Stomach (tissue), 9 donors: ENCODE results near the gene COMP. TPM values are rescaled to one million over a fixed set of nuclear protein-coding genes. Genes with fewer than 3 reads are reported as not detected.

Source experiments
- DNase-seq, 2 donors: peaks; one replicate each; pipeline versions ENCODE4 v3.0.0 to v3.0.0-alpha.2; 2013 to 2019
- H3K27ac ChIP-seq, 5 donors: fragments of 200-600 bp in 4 of 5; sonication (generic) in 4 of 5; one replicate each; pipeline ENCODE4 v1.5.1; 2013 to 2019; ENCODE audit warnings: mild to moderate bottlenecking in 1 of 5, moderate library complexity in 1 of 5
- H3K27me3 ChIP-seq, 3 donors: fragments of 200-600 bp; sonication (generic); one replicate each; pipeline ENCODE4 v1.5.1; 2017 to 2019; ENCODE audit warnings: mixed run types in 1 of 3
- H3K36me3 ChIP-seq, 4 donors: fragments of 200-600 bp; sonication (generic); 1 replicate in 3 of 4; 2 replicates in 1 of 4; pipeline ENCODE4 v1.5.1; 2016 to 2019
- H3K4me1 ChIP-seq, 4 donors: fragments of 200-600 bp; sonication (generic); one replicate each; pipeline ENCODE4 v1.5.1; 2016 to 2019
- H3K4me3 ChIP-seq, 4 donors: fragments of 200-600 bp; sonication (generic) in 3 of 4; one replicate each; pipeline ENCODE4 v1.5.1; 2016 to 2019; ENCODE audit warnings: mild to moderate bottlenecking in 1 of 4
- H3K9me3 ChIP-seq, 4 donors: fragments of 200-600 bp; sonication (generic); one replicate each; pipeline ENCODE4 v1.5.1; 2016 to 2019
- EP300 ChIP-seq: sonication (generic); formaldehyde crosslinking; IDR thresholded peaks from one replicate; pipeline ENCODE4 v1.6.1; 2017; ENCODE audit warnings: antibody characterized with exemption
- POLR2A ChIP-seq, 4 donors: fragments of 450-650 bp; IDR thresholded peaks; one replicate each; pipeline ENCODE4 v1.6.1; 2016; ENCODE audit warnings: antibody characterized with exemption in 4 of 4, control low read depth in 2 of 4, mild to moderate bottlenecking in 1 of 4, moderate library complexity in 1 of 4
- POLR2AphosphoS5 ChIP-seq, 3 donors: sonication (generic); formaldehyde crosslinking; IDR thresholded peaks; one replicate each; pipeline ENCODE4 v1.6.1; 2016; ENCODE audit warnings: antibody characterized with exemption in 3 of 3
- WGBS, 5 donors: extraction: QIAGEN DNeasy Blood & Tissue Kit in 3 of 5; methylation state at CpG; one replicate each; pipeline versions ENCODE4 v1.1.5 to v1.1.7; 2013 to 2018; 5-methylcytosine and 5-hydroxymethylcytosine counted together
- intact Hi-C: fragments of 100-400 bp; cut with DNase I; formaldehyde crosslinking; loops from one replicate; pipeline ENCODE4 v1.15.1; 2023; ENCODE audit warnings: low total_unique reads
- polyA plus RNA-seq, 3 donors: library from polyadenylated mRNA; stranded (reverse); fragments of 200-250 nt; gene quantifications; one replicate each; pipeline ENCODE4 v1.2.3, GENCODE V29; 2013
- total RNA-seq, 5 donors: library from RNA; depleted of rRNA; stranded (reverse); fragments of >200 nt; gene quantifications; one replicate each; pipeline versions ENCODE4 v1.1.0 to v1.2.3, GENCODE V29; 2014 to 2016
- TF ChIP-seq, protein P1 (sequence below), 7 experiments: fragments of 450-650 bp in 4 of 7; fragments of 200-600 bp in 3 of 7; sonication (generic) in 3 of 7; IDR thresholded peaks; one replicate each; pipeline ENCODE4 v1.5.1; 2016 to 2019; ENCODE audit warnings: antibody characterized with exemption in 7 of 7, control low read depth in 2 of 7, mild to moderate bottlenecking in 1 of 7
- donor health status: healthy with polysubstance abuse.
- donor health status: Bipolar disorder and iron deficiency.
- donor health status: healthy.

The COMP gene
- total and polyA plus RNA-seq, 8 donors: 0.62 to 4.1 (median 1.6) TPM; not detected in 4

DNA sequence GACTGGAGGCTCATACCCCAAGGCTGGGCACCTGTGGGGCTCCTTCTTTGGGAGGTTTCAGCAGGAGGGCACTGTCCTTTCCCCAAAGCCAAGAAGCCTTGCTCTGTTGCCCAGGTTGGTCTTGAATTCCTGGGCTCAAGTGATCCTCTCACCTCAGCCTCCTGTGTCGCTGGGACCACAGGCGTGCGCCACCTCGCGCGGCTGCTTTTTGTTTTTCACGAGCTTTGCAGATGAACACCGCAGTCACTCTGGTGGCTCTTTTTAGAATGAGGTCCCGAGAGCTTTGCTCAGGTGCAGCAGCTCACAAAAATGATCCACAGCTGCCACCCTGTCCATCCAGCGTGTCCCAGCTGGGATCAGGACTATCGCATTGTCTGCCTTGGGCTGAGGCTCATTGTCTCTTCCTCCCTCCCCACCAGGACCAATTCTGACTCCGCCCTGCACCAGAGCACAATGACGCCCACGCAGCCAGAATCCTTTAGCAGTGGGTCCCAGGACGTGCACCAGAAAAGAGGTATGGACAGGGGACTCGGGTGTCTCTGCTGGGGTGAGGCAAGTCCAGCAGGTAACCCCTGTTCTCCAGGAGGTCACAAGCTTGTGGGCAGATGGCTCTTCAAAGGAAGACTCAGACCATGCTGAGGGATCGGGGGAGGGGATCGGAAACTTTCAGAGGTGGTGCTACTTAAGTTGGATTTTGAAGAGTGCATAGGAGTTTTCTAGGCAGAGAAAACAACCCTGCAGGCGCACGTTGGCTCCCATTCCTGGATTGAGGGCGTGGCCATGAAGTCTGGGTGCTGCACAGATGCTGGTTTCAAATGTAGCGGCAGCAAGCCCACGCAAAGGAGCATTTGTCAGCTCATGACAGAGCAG lies 41.5 kb downstream of the COMP start:
- peaks cover 6 to 54% (median 49%) of the 10 kb centered on the region in 4 donors for H3K36me3 ChIP-seq
- no peak overlapping the region for H3K27ac ChIP-seq
- H3K4me1 ChIP-seq: peaks cover 0 to 3% (median 0%) of the 10 kb centered on the region in 4 donors
- no peak for TF ChIP-seq POLR2A (IDR thresholded peaks at IDR 0.05)
- H3K4me3 ChIP-seq: no peak overlapping the region
- intact Hi-C loops: no loop called here
- H3K9me3 ChIP-seq: no peaks in the 10 kb centered on the region
- DNase-seq: no peak
- 91 to 95% (median 94%) methylated on average over 23 of the region's 23 CpGs for WGBS, 5 donors
- H3K27me3 ChIP-seq: no peaks in the 10 kb centered on the region

DNA sequence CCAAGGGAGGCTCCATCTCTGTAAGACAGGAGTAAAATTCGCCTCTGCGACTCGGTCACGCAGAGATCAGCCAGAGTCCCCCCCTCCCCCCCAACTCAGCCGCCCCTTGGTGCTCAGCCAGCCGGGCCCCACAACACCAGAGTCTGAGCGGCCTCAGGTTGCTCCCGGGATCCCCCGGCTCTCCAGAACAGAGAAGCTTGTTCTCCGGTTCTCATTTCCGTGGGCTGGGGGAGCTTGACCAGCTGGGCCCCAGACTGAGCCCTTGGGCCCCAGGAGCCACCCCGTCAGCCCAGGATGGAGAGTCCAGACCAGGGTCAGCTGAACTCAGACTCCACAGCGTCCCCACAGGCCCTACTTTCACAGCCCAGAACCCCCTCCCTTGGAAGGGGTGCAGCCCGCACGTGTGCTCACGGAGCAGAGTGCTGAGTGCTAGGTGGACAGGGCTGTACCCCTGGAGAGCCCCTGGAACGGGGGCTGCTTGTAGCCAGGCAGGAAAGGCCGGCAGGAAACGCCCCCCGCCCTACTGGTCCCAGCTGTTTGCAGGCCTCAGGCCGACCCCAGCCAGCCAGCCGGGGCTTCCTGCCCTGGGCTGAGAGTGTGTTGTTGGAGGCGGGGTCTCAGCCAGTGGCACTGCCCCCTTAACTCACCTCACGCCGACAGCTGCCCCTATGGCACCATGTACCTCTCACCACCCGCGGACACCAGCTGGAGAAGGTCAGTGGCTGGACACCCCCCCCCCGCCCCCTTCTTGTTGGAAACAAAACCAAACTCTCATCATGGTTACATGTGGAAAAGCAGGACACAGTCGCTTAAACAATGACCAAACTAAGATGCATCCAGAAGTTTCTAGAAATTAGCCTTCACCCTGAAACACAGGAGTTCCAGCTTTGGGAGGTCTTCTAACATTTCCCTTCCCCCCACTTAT lies 44.4 kb downstream of the COMP start:
- DNase-seq: peak in 1 of 2 donors; percentile 67

DNA sequence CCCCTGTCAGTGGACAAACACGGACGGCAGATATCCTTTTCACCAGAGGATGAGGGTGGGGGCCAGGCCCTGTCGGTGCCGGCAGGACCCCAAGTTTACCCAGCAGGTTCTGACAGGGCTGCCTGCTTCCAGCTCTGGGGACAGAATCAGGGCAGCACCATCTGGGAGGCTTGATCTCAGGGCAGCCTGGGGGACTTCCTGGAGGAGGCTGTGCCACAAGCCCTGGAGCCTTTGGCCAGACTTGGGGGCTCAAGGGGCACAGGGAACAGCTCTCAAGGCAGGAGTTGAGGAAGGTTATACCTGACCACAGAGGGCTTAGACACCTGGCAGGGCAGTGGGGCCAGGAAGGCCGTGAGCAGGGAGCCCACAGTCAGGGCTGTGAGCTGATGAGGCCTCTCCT lies 45.2 kb downstream of the COMP start:
- intact Hi-C loops: no loop called here
- Histone ChIP-seq H3K4me1 (peaks cover 28 to 32% (median 30%) of the 10 kb centered on the region in 4 donors), H3K36me3 (peaks cover 3 to 28% (median 20%) of the 10 kb centered on the region in 4 donors), H3K4me3 (no peak overlapping the region), H3K9me3 (no peaks in the 10 kb centered on the region), H3K27ac (no peak overlapping the region), H3K27me3 (no peaks in the 10 kb centered on the region)
- TF ChIP-seq, protein P1, sequence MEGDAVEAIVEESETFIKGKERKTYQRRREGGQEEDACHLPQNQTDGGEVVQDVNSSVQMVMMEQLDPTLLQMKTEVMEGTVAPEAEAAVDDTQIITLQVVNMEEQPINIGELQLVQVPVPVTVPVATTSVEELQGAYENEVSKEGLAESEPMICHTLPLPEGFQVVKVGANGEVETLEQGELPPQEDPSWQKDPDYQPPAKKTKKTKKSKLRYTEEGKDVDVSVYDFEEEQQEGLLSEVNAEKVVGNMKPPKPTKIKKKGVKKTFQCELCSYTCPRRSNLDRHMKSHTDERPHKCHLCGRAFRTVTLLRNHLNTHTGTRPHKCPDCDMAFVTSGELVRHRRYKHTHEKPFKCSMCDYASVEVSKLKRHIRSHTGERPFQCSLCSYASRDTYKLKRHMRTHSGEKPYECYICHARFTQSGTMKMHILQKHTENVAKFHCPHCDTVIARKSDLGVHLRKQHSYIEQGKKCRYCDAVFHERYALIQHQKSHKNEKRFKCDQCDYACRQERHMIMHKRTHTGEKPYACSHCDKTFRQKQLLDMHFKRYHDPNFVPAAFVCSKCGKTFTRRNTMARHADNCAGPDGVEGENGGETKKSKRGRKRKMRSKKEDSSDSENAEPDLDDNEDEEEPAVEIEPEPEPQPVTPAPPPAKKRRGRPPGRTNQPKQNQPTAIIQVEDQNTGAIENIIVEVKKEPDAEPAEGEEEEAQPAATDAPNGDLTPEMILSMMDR (IDR thresholded peaks at IDR 0.05): no peak
- no peak for TF ChIP-seq EP300
- no peak for TF ChIP-seq POLR2A (IDR thresholded peaks at IDR 0.05)
- no peak for TF ChIP-seq POLR2AphosphoS5 (IDR thresholded peaks at IDR 0.05)
- no peak for DNase-seq
- WGBS, 5 donors: 81 to 99% (median 90%) methylated on average over 5 of the region's 5 CpGs

More for the DNA sequence above, 44.4 kb downstream of the COMP start:
- H3K4me1 ChIP-seq: peaks cover 21 to 25% (median 22%) of the 10 kb centered on the region in 4 donors
- no peak overlapping the region for H3K27ac ChIP-seq
- peaks cover 3 to 35% (median 27%) of the 10 kb centered on the region in 4 donors for H3K36me3 ChIP-seq
- 73 to 81% (median 80%) methylated on average over 14 to 29 of the region's 29 CpGs for WGBS, 5 donors
- no peaks in the 10 kb centered on the region for H3K9me3 ChIP-seq
- H3K27me3 ChIP-seq: no peaks in the 10 kb centered on the region
- intact Hi-C loops: no loop called here
- H3K4me3 ChIP-seq: no peak overlapping the region
- TF ChIP-seq, protein P1 (IDR thresholded peaks at IDR 0.05): no peak

DNA sequence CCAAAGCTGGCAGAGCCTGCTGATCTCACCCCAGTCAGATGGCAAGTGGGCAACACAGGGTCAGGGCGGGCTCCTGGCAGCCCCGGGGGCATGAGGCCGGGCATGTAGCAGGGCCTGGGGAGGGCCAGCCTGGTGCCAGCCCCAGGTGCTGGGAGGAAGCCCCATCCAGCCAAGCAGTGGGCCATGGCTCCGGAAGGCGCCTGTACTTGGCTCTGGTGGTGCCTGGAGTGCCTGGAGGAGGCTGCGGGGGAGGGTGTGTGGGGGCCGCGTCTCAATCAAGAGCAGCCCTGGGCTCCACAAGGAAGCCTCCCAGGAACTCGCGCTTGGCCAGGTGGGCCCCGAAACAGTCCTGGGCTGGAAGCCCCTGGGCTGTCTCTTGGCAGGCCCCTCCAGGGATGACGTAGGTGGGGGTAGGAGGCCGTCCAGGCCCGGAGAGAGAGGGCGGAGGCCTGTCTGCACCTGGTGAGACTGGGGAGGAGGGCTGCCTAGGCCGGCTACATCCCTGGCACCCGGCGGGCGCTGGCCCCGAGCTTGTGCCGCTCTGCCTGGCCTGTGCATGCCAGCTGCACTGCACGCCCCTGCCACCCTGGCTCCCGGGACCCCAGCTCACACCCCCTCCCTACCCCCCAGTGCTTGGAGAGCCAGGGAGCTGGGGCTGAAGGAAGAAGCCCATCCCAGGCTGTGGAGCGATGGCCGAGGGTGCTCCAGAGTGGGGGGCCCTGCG lies 45.9 kb downstream of the COMP start:
- intact Hi-C loops: no loop called here
- H3K4me1 ChIP-seq: peaks cover 35 to 40% (median 37%) of the 10 kb centered on the region in 4 donors
- peaks cover 2 to 20% (median 12%) of the 10 kb centered on the region in 4 donors for H3K36me3 ChIP-seq
- H3K27me3 ChIP-seq: no peaks in the 10 kb centered on the region
- H3K4me3 ChIP-seq: no peak overlapping the region
- TF ChIP-seq, protein P1 (IDR thresholded peaks at IDR 0.05): no peak
- TF ChIP-seq POLR2A (IDR thresholded peaks at IDR 0.05): no peak
- TF ChIP-seq POLR2AphosphoS5 (IDR thresholded peaks at IDR 0.05): no peak
- TF ChIP-seq EP300: no peak
- DNase-seq: peak in 1 of 2 donors; percentile 54
- no peaks in the 10 kb centered on the region for H3K9me3 ChIP-seq
- WGBS, 5 donors: 86 to 95% (median 94%) methylated on average over 14 to 26 of the region's 26 CpGs
- H3K27ac ChIP-seq: no peak overlapping the region
